Measurements from ENCODE around the gene KLK5.
A peak's percentile ranks its signal among the peaks of the same experiment; 100 is the strongest.
"Not testable (repeated sequence)": the region's sequence is repeated elsewhere in the genome, so short reads cannot be mapped to it uniquely, and the experiment has no call there.

The KLK5 gene

DNA sequence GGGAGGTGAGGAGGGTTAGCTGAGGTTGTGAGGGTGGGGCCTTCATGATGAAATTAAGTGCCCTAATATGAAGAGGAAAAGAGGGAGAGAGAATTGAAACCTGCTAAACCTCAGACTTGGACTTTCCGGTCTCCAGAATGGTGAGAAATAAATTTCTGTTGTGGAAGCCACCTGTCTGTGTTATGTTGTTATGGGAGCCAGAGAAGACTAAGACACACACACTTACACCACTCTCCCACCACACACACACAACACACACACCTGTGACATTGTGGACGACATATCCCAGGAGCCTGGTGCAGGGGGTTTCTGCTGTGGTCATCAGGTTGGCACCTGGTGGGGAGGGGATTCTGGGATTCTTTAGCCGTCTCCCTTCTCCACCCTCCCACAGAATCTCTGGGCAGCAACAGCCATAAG, 55.6 kb downstream of the KLK5 start:
- DNase-seq = no peak
- in situ Hi-C loops (cut with MboI; ENCODE audit: low pct_unique_long_range_greater_than_20kb, low sequenced_read_pairs) = no loop called here

DNA sequence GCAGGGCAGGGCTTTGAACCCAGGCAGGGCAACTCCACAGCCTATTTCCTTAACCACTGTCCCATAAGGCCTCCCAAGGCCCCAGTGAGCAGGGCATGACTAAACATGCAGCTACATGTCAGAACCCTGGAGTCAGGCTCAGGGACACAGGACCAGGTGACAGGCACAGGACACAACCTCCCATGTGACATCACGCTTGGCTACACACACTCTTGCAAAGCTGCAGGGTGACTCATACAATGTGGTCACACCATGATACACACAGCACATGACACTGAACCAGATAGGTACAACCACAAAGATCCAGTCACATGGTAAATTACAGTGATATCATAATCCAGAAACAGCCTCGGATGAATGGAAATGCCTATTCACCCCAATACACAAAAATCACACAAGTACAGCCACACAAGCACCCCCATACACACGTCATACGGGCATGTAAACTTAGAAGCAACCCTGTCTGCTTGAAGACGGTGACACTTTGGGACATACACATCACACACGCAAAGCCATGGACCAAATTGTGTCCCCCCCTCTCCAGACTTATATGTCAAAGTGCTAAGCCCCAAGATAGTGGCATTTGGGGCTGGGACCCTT, 56.1 kb downstream of the KLK5 start:
- peak; percentile 59 for DNase-seq
- in situ Hi-C loops (cut with MboI; ENCODE audit: low pct_unique_long_range_greater_than_20kb, low sequenced_read_pairs) = no loop called here

DNA sequence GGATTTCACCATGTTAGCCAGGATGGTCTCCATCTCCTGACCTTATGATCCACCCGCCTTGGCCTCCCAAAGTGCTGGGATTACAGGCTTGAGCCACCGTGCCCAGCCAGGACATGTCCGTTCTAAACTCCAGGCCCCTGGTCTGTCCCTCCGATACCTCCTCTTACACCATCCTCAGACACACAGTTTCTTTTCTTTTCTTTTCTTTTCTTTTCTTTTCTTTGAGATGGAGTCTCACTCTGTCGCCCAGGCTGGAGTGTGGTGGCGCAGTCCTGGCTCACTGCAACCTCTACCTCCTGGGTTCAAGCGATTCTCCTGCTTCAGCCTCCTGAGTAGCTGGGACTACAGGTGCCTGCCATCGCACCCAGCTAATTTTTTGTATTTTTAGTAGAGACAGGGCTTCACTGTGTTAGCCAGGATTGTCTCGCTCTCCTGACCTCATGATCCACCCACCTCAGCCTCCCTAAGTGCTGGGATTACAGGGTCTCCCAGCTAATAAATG, 56.7 kb downstream of the KLK5 start:
- in situ Hi-C loops (cut with MboI; ENCODE audit: low pct_unique_long_range_greater_than_20kb, low sequenced_read_pairs); DNase-seq: not testable (repeated sequence)

DNA sequence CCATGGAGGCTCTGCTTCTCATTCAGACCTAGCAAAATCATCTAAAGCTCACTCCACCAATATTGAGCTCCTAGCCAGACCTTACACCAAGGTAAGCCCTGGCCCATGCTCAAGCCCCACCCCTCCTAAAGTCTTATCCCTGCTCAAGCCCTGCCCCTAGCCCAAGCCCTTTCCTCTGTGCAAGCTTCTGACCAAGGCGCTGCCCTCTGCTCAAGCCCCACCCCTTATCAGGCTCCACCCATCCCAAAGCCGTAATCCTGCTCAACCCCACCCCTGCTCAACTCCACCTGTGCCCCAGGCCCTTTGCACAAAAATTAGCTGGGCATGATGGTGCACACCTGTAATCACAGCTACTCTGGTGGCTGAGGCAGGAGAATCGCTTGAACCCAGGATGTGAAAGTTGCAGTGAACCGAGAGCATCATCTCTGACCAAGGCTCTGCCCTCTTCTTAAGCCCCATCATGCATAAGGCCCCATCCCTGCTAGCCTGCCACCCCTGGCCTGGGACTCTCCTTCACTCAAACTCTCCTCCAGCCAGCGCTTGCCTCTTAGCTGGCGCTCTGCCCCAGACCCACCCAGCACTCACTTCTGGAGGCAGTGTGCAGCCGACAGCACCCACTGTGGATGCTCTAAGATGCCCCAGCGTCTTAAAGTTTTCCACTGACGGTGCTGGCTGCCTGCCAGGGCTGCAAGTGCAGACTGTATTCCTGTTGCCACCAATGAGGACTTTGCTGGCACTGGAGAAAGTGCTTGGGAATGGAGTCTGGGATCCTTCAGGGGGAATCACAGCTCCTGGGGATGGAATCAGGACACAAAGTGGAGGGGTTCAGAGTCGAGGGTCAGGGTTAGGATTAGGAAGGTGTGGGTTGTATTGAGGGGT, 58.1 kb downstream of the KLK5 start:
- in situ Hi-C loops (cut with MboI; ENCODE audit: low pct_unique_long_range_greater_than_20kb, low sequenced_read_pairs) = no loop called here
- DNase-seq = no peak

Measured in KBM-7 (cell line).